Measurements from ENCODE around the gene VWA2. TPM values are rescaled to one million over a fixed set of nuclear protein-coding genes. Genes with fewer than 3 reads are reported as not detected.

The VWA2 gene
- total and polyA plus RNA-seq, 2 donors (not counting 1 experiment from before 2014, with no cell fraction given), result not detected

GRCh38 chr10:114313866-114314265 is 74.8 kb downstream of the VWA2 start:
- intact Hi-C loops (cut with micrococcal nuclease), result no loop called here
- H3K4me1 Mint-ChIP-seq, result no peaks in the 10 kb centered on the region

More at GRCh38 chr10:114313866-114314265, 74.8 kb downstream of the VWA2 start:
- WGBS (ENCODE audit: insufficient coverage), result 89% methylated on average over 11 of the region's 11 CpGs
- Histone ChIP-seq H3K27me3 (replicated peaks in 1 of 4; ENCODE audit: control extremely low read depth in 1 of 4, control insufficient read depth in 3 of 4, insufficient read depth in 4 of 4, low read length in 3 of 4) (no peaks in the 10 kb centered on the region), H4K20me1 (ENCODE audit: control insufficient read depth, insufficient read depth, low read length, poor library complexity, severe bottlenecking) (no peaks in the 10 kb centered on the region), H3K9ac (ENCODE audit: low read length) (no peak overlapping the region), H3K27ac (ENCODE audit: low read length in 2 of 2) (no peak overlapping the region), H3K36me3 (replicated peaks in 1 of 2; ENCODE audit: control extremely low read depth in 1 of 2, control insufficient read depth in 1 of 2, extremely low read depth in 1 of 2, insufficient read depth in 2 of 2, low read length in 1 of 2) (no peaks in the 10 kb centered on the region), H3K4me2 (replicated peaks; ENCODE audit: low read depth, low read length, poor library complexity, severe bottlenecking) (no peak overlapping the region), H3K79me2 (ENCODE audit: control insufficient read depth, insufficient read depth, low read length) (no peaks in the 10 kb centered on the region), H3K4me1 (ENCODE audit: control insufficient read depth in 2 of 2, insufficient read depth in 2 of 2, low read length in 2 of 2) (no peaks in the 10 kb centered on the region), H3K4me3 (ENCODE audit: control extremely low read depth in 1 of 5, extremely low read depth in 1 of 5, insufficient read depth in 1 of 5, low read depth in 2 of 5, low read length in 4 of 5) (no peak overlapping the region), H3K9me3 (ENCODE audit: control extremely low read depth in 1 of 3, control insufficient read depth in 2 of 3, insufficient read depth in 1 of 3, low read length in 2 of 3) (no peaks in the 10 kb centered on the region), H2AFZ (ENCODE audit: insufficient read depth, low read depth, low read length, poor library complexity, severe bottlenecking) (no peak overlapping the region)
- Mint-ChIP-seq H3K9me3 (ENCODE audit: insufficient read depth) (no peaks in the 10 kb centered on the region), H3K4me3 (no peak overlapping the region), H3K27ac (no peak overlapping the region), H3K27me3 (peaks cover 10% of the 10 kb centered on the region)
- TF ChIP-seq CTCF (IDR thresholded peaks at IDR 0.05), result no peak
- TF ChIP-seq EZH2 (IDR thresholded peaks at IDR 0.05; ENCODE audit: borderline replicate concordance, insufficient read depth, low read depth, low read length, poor library complexity, severe bottlenecking), result no peak
- ATAC-seq (ENCODE audit: low read depth) (no peak), DNase-seq (no peak)
- ChIA-PET CTCF (no interaction called here), POLR2A (no interaction called here)

All from B cell (primary cell).